Measurements from ENCODE around the gene SVIL.

DNA sequence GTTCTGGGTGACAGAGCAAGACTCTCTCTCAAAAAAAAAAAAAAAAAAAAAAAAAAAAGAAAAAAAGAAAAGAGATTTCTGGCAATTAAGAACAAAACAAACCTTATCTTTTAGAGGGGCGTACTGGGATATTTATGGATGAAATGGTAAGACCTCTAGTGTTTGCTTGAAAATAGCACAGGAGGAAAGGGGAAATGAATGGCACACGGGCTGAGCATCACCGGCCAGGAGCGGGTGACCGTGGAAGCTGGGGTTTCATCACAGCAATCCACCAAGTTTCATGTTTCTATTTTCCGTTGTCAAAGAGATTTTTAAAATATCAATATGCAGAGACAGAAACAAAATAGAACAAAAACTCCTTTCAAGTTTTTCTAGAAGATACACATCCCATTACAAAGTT is 105.6 kb downstream of the SVIL start:
- TF ChIP-seq EZH2 (IDR thresholded peaks at IDR 0.05; ENCODE audit: low read length, missing control alignments), result no peak
- TF ChIP-seq CTCF (conservative IDR thresholded peaks at IDR 0.05 in 1 of 2, IDR thresholded peaks at IDR 0.05 in 1 of 2; ENCODE audit: low read depth in 1 of 2, low read length in 2 of 2), result no peak

Measured in fibroblast of lung (primary cell).